Dendritic cell treated with granulocyte-macrophage colony-stimulating factor and Interleukin-4, amounts not matched to agents 40 ng/mL and 50 ng/mL, for 4 days (primary cell): ENCODE measurements around the gene SKIC2.
"Not testable (repeated sequence)": the region's sequence is repeated elsewhere in the genome, so short reads cannot be mapped to it uniquely, and the experiment has no call there.

Source experiments
- H3K27ac Mint-ChIP-seq: one replicate; pipeline ENCODE4 v1.8.0; 2022; ENCODE audit warnings: mild to moderate bottlenecking, mixed read lengths
- H3K27me3 Mint-ChIP-seq: one replicate; pipeline ENCODE4 v1.8.0; 2022; ENCODE audit warnings: mild to moderate bottlenecking, mixed read lengths
- H3K36me3 Mint-ChIP-seq: one replicate; pipeline ENCODE4 v1.8.0; 2022; ENCODE audit warnings: low read depth, mixed read lengths
- H3K4me1 Mint-ChIP-seq: one replicate; pipeline ENCODE4 v1.8.0; 2022; ENCODE audit warnings: low read depth, mixed read lengths
- H3K4me3 Mint-ChIP-seq: one replicate; pipeline ENCODE4 v1.8.0; 2022; ENCODE audit warnings: mild to moderate bottlenecking, moderate library complexity, mixed read lengths
- H3K9me3 Mint-ChIP-seq: one replicate; pipeline ENCODE4 v1.8.0; 2022; ENCODE audit warnings: mixed read lengths
- intact Hi-C: fragments of 100-400 bp; cut with micrococcal nuclease; formaldehyde crosslinking; loops from one replicate; pipeline ENCODE4 v1.15.0; 2022

Gene SKIC2

DNA sequence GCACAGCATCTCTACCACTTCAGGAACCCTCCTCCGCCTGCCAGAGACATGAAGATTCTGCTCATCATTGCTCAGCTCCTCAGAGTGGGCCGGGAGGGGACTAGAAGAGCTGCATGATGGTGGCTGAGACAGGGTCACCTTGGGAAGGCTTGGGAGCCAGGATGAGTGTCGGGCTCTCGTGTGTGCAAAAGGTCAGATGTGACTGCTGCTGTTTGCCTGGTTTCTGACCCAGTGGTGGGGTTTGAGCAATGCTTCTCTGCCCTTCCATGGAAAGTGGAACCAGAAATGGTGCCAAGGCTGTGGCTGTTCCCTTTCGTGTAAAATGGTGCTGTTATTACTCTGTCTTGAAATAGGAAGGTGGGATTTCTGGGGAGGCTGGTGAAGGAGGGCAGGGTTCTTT lies 22.0 kb downstream of the SKIC2 start:
- peaks cover 33% of the 10 kb centered on the region for H3K36me3 Mint-ChIP-seq
- H3K27me3 Mint-ChIP-seq, H3K9me3 Mint-ChIP-seq, H3K27ac Mint-ChIP-seq, H3K4me3 Mint-ChIP-seq, H3K4me1 Mint-ChIP-seq, intact Hi-C loops: not testable (repeated sequence)

DNA sequence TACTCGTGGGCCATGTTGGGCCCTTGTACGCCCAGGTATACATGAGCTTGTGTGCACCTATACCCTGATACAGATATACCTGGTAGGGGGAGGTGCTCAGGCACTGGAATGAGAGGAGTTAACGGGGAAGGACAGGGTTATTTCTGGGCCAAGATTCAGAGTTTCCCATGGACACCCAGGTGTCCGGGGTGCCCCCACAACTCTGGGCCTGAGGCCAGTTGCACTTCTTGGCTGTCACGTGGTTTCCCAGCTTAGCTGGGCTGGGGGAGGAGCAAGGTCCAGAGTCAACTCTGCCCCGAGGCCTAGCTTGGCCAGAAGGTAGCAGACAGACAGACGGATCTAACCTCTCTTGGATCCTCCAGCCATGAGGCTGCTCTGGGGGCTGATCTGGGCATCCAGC lies 22.8 kb downstream of the SKIC2 start, which contains the start of gene C4A:
Gene C4A (plus strand): TSS at position 314 of the 400 bp plus-strand sequence. CDS start 51 bp downstream, at position 365.
- peaks cover 26% of the 10 kb centered on the region for H3K36me3 Mint-ChIP-seq
- H3K4me1 Mint-ChIP-seq, H3K9me3 Mint-ChIP-seq, H3K4me3 Mint-ChIP-seq, intact Hi-C loops, H3K27ac Mint-ChIP-seq, H3K27me3 Mint-ChIP-seq: not testable (repeated sequence)

DNA sequence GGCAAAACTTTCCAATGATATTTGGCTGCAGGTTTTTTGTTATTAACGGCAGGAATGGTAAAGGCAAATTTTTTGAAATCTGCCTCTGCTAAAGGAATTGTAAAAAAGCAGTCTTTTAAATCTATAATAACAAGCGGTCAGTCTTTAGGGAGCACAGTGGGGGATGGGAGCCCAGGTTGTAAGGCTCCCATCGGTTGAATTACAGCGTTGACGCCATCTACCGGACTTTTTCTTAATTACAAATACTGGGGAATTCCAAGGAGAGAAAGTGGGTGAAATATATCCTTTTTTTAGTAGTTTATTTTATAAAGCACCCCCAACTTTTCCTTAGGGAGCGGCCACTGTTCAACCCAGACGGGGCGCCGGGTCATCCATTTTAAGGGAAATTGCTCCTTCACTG lies 30.4 kb downstream of the SKIC2 start:
- H3K4me1 Mint-ChIP-seq, result not testable (repeated sequence)

DNA sequence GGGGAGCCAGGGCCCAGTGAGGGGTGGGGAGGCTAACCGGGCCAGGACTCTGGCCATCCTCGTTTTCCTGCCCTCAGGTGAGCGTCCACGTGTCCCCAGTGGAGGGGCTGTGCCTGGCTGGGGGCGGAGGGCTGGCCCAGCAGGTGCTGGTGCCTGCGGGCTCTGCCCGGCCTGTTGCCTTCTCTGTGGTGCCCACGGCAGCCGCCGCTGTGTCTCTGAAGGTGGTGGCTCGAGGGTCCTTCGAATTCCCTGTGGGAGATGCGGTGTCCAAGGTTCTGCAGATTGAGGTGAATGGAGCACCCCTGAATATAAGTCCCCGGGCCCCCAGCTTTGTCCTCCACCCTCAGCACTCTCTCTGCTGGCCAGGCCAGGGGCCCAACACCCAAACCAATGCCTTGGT lies 35.4 kb downstream of the SKIC2 start:
- intact Hi-C loops, H3K36me3 Mint-ChIP-seq, H3K27ac Mint-ChIP-seq, H3K9me3 Mint-ChIP-seq, H3K4me3 Mint-ChIP-seq, H3K4me1 Mint-ChIP-seq, H3K27me3 Mint-ChIP-seq: not testable (repeated sequence)

More for the DNA sequence above, 30.4 kb downstream of the SKIC2 start:
- intact Hi-C loops, H3K27me3 Mint-ChIP-seq, H3K9me3 Mint-ChIP-seq, H3K36me3 Mint-ChIP-seq, H3K4me3 Mint-ChIP-seq, H3K27ac Mint-ChIP-seq: not testable (repeated sequence)

DNA sequence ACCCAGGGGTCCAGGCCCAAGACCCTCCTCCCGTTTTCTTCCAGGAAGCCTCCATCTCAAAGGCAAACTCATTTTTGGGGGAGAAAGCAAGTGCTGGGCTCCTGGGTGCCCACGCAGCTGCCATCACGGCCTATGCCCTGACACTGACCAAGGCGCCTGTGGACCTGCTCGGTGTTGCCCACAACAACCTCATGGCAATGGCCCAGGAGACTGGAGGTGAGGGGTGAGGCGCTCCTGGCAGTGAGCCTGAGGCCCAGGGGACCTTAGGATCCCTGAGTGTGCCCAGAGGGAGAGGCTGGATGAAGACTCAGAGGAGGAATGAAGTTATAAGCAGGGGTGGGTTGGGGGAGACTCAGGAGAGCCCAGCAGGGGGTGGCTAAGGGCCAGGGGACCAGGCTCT lies 37.4 kb downstream of the SKIC2 start:
- intact Hi-C loops, H3K9me3 Mint-ChIP-seq, H3K4me3 Mint-ChIP-seq, H3K27ac Mint-ChIP-seq, H3K4me1 Mint-ChIP-seq, H3K36me3 Mint-ChIP-seq, H3K27me3 Mint-ChIP-seq: not testable (repeated sequence)

DNA sequence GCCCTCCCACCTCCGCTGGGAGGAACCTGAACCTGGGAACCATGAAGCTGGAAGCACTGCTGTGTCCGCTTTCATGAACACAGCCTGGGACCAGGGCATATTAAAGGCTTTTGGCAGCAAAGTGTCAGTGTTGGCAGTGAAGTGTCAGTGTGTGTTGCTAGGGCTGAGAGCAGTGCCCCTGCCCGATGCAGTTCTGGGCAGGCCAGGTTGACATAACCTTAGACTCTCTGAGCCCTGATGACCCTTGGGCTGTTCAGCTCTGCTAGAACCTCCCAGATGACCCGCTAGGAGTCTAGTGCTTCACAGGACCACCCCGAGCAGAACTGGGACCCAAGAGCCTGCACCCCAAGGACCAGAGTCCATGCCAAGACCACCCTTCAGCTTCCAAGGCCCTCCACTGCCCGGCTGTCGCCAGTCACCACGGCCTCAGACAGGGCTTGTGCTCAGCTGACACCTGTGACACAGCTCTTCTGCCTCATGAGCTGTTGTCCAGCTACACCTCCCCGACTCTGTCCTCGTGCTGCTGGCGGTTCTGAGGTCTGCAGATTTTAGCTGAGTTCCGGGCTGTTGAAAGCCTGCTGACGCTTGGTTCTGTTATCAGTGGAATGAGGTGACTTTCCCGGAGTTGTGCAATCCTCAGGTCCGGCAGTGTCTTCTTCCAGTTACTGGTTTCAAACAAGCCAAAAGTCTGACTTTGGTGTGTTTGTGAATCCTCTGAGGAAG lies 43.7 kb downstream of the SKIC2 start:
- H3K9me3 Mint-ChIP-seq, intact Hi-C loops, H3K36me3 Mint-ChIP-seq, H3K27me3 Mint-ChIP-seq, H3K4me1 Mint-ChIP-seq, H3K27ac Mint-ChIP-seq, H3K4me3 Mint-ChIP-seq: not testable (repeated sequence)

DNA sequence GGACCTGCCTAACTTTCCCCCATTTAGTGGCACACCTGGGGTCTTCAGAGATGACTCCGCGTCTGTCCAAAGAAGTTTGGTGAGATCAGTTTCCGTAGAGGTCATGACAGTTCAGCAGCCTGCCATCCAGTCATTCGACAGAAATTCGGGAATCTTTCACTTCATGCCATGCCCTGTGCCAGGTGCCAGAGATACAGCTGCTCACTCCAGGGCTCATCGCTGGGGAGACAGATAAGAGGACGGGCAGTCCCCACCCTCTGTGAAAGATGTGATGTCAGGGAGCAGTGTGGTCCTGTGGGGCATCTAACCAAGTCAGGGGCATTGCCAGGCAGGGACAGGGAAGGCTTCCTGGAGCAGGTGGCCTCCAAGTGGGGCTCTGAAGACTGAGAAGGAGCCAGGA lies 44.3 kb downstream of the SKIC2 start:
- H3K36me3 Mint-ChIP-seq, H3K4me1 Mint-ChIP-seq, intact Hi-C loops, H3K9me3 Mint-ChIP-seq, H3K27ac Mint-ChIP-seq, H3K4me3 Mint-ChIP-seq, H3K27me3 Mint-ChIP-seq: not testable (repeated sequence)

DNA sequence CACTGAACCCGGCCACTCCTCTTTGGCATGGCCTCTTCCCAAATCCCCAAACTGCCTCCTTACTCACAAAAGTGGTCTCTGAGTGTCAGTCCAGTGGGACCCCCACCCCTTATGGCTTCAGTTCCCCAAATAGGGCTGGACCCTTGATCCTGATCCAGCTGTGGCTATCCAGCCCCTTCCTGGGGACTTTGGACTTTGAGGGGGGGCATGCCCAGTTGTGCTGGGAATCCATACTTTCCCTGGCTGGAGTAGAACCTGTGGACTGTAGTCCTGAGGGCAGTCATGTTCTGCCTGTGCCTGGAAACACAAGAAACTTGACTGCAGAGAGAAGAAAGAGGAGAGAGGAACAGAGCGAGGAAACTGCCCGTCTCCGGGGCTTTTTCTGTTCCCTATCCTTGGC lies 45.4 kb downstream of the SKIC2 start:
- H3K27me3 Mint-ChIP-seq, H3K4me1 Mint-ChIP-seq, intact Hi-C loops, H3K36me3 Mint-ChIP-seq, H3K27ac Mint-ChIP-seq, H3K4me3 Mint-ChIP-seq, H3K9me3 Mint-ChIP-seq: not testable (repeated sequence)

DNA sequence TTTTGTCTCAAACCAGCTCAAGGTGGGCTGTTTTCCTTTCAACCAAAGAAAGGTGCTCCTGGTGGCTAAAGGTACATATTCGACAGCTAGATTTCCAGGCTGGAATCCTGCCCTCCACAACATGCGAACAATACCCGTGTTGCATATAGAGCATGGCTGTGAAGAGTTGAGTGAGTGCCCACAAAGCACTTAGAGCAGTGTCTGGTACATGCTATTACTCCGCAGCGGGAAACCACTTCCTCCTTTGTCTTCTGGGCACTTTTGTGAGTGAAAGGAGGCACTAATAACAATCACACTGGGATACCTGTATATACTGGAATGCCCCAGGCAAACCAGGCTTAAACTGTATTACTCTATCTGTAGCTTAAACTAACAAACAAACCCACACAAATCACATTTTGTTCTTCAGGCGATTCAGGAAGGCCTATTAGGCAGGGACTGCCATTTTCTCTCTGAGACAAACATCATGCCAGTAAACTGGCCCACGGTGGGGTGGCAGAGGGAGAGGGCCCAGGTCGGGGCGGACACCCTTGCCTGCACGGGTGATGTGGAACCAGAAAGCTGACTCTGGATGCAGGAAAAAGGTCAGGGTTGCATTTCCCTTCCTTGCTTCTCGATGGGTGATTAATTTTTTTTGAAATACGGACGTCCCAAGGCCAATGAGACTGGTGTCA lies 46.0 kb downstream of the SKIC2 start:
- H3K9me3 Mint-ChIP-seq, intact Hi-C loops, H3K4me1 Mint-ChIP-seq, H3K27ac Mint-ChIP-seq, H3K27me3 Mint-ChIP-seq, H3K4me3 Mint-ChIP-seq, H3K36me3 Mint-ChIP-seq: not testable (repeated sequence)

DNA sequence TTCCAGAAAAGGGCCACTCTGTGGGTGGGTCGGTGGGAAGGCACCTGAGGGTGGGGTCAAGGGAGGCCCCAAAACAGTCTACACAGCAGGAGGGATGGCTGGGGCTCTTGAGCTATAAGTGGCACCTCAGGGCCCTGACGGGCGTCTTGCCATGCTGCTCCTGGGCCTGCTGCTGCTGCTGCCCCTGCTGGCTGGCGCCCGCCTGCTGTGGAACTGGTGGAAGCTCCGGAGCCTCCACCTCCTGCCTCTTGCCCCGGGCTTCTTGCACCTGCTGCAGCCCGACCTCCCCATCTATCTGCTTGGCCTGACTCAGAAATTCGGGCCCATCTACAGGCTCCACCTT lies 46.5 kb downstream of the SKIC2 start:
- H3K36me3 Mint-ChIP-seq, H3K4me3 Mint-ChIP-seq, intact Hi-C loops, H3K27ac Mint-ChIP-seq, H3K9me3 Mint-ChIP-seq, H3K27me3 Mint-ChIP-seq, H3K4me1 Mint-ChIP-seq: not testable (repeated sequence)

DNA sequence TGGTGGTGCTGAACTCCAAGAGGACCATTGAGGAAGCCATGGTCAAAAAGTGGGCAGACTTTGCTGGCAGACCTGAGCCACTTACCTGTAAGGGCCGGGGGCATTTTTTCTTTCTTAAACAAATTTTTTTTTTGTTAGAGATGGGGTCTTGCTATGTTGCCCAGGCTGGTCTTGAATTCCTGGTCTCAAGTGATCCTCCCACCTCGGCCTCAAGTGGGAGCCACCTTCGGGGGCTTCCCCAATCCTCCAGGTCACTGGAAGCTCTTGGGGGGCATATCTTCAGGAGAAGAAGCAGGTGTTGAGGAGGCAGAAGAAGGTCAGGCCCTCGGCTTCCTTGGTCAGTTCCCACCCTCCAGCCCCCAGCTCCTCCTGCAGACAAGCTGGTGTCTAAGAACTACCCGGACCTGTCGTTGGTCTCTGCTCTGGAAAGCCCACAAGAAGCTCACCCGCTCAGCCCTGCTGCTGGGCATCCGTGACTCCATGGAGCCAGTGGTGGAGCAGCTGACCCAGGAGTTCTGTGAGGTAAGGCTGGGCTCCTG lies 47.1 kb downstream of the SKIC2 start:
- H3K36me3 Mint-ChIP-seq, H3K4me1 Mint-ChIP-seq, H3K9me3 Mint-ChIP-seq, H3K4me3 Mint-ChIP-seq, H3K27ac Mint-ChIP-seq, H3K27me3 Mint-ChIP-seq, intact Hi-C loops: not testable (repeated sequence)

DNA sequence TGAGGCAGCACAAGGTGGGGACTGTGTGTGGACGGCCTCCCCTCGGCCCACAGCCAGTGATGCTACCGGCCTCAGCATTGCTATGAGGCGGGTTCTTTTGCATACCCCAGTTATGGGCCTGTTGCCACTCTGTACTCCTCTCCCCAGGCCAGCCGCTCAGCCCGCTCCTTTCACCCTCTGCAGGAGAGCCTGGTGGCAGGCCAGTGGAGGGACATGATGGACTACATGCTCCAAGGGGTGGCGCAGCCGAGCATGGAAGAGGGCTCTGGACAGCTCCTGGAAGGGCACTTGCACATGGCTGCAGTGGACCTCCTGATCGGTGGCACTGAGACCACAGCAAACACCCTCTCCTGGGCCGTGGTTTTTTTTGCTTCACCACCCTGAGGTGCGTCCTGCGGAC lies 48.1 kb downstream of the SKIC2 start:
- H3K27ac Mint-ChIP-seq, intact Hi-C loops, H3K36me3 Mint-ChIP-seq, H3K4me3 Mint-ChIP-seq, H3K27me3 Mint-ChIP-seq, H3K9me3 Mint-ChIP-seq, H3K4me1 Mint-ChIP-seq: not testable (repeated sequence)

DNA sequence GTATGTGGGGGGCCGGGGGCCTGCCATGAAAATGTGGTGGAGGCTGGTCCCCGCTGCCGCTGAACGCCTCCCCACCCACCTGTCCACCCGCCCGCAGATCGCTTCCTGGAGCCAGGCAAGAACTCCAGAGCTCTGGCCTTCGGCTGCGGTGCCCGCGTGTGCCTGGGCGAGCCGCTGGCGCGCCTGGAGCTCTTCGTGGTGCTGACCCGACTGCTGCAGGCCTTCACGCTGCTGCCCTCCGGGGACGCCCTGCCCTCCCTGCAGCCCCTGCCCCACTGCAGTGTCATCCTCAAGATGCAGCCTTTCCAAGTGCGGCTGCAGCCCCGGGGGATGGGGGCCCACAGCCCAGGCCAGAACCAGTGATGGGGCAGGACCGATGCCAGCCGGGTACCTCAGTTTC lies 49.1 kb downstream of the SKIC2 start:
- H3K36me3 Mint-ChIP-seq, result not testable (repeated sequence)

DNA sequence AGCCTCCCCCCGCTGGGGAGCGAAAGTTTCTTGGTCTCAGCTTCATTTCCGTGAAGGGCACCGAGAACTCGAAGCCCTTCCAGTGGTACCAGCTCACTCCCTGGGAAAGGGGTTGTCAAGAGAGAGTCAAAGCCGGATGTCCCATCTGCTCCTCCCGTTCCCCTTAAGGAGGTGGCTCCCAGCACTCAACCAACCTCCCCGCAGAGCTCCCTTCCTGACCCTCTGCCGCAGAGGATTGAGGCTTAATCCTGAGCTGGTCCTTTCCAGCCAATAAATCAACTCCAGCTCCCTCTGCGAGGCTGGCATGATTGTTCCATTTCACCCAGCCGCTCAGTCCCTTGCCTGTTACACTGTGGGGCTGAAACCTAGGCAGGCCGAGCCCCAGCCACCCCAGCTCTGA lies 49.6 kb downstream of the SKIC2 start:
- H3K27ac Mint-ChIP-seq, H3K9me3 Mint-ChIP-seq, intact Hi-C loops, H3K27me3 Mint-ChIP-seq, H3K36me3 Mint-ChIP-seq, H3K4me3 Mint-ChIP-seq, H3K4me1 Mint-ChIP-seq: not testable (repeated sequence)

More for the DNA sequence above, 49.1 kb downstream of the SKIC2 start:
- intact Hi-C loops, H3K27ac Mint-ChIP-seq, H3K9me3 Mint-ChIP-seq, H3K4me3 Mint-ChIP-seq, H3K4me1 Mint-ChIP-seq, H3K27me3 Mint-ChIP-seq: not testable (repeated sequence)

DNA sequence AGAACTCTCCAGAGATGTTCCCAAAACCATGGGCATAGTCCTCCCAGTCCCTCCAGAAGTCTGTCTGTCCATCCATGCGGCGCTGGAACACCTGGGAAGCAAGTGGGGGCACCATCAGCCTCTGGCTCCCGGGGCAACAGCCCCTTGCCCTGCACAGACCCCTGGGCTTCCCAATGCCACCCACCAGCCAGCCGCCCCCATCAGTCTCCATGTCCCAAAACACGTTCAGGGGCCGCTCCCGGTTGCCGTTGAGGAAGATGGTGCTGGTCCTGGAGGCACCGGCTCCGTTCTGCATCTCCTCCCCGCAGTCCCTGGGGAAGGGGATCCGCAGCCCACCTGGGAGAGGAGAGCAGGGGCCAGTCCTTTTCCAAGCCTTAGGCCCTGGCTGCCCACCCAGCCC lies 50.6 kb downstream of the SKIC2 start:
- H3K4me3 Mint-ChIP-seq, H3K9me3 Mint-ChIP-seq, H3K27ac Mint-ChIP-seq, H3K36me3 Mint-ChIP-seq, intact Hi-C loops, H3K4me1 Mint-ChIP-seq, H3K27me3 Mint-ChIP-seq: not testable (repeated sequence)
